Measurements from ENCODE around the gene RSPH3.

DNA sequence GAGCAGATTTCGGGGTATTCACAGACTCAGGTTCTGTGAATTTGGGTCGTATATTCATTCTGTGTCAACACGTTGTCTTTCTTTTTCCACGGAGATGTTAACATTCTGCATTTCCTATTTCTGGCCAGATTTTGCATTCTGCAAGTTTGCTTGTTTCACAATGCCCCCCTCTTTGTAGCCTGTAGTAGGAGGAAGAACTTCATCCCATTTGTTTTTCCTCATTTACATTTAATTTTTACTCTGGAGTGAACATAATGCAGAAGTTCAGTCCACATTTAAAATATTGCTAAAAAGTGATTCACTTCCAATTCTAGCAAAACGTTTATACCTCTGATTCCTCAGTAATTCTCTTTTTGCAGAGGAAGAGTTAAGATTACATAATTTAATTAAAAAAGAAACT is 31.8 kb upstream of the RSPH3 start:
- no peak for TF ChIP-seq EZH2 (IDR thresholded peaks at IDR 0.05; ENCODE audit: low read length, unreplicated experiment)
- TF ChIP-seq, protein P1, sequence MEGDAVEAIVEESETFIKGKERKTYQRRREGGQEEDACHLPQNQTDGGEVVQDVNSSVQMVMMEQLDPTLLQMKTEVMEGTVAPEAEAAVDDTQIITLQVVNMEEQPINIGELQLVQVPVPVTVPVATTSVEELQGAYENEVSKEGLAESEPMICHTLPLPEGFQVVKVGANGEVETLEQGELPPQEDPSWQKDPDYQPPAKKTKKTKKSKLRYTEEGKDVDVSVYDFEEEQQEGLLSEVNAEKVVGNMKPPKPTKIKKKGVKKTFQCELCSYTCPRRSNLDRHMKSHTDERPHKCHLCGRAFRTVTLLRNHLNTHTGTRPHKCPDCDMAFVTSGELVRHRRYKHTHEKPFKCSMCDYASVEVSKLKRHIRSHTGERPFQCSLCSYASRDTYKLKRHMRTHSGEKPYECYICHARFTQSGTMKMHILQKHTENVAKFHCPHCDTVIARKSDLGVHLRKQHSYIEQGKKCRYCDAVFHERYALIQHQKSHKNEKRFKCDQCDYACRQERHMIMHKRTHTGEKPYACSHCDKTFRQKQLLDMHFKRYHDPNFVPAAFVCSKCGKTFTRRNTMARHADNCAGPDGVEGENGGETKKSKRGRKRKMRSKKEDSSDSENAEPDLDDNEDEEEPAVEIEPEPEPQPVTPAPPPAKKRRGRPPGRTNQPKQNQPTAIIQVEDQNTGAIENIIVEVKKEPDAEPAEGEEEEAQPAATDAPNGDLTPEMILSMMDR (conservative IDR thresholded peaks at IDR 0.05; ENCODE audit: low read depth, low read length), result no peak
- TF ChIP-seq EZH2phosphoT487 (IDR thresholded peaks at IDR 0.05; ENCODE audit: borderline replicate concordance, low read length), result no peak

Measured in PC-3 (cell line).